Fibroblast of the aortic adventitia (primary cell): ENCODE data around the gene GARRE1. TPM values are rescaled to one million over a fixed set of nuclear protein-coding genes. Genes with fewer than 3 reads are reported as not detected.
"Not testable (repeated sequence)": the region's sequence is repeated elsewhere in the genome, so short reads cannot be mapped to it uniquely, and the experiment has no call there.

Experiments
- DNase-seq: peaks from one replicate; pipeline ENCODE4 v3.0.0-alpha.2; 2010; ENCODE audit warnings: low read depth
- H3K4me3 ChIP-seq: 2 replicates; pipeline ENCODE4 v1.5.1; 2011; ENCODE audit warnings: low read depth, mild to moderate bottlenecking, control low read depth, low read length, moderate library complexity
- total RNA-seq: library from RNA; depleted of rRNA; stranded (reverse); fragments of >200 nt; gene quantifications from 2 replicates; pipeline ENCODE4 v1.2.3, GENCODE V29; 2012; ENCODE audit warnings: low replicate concordance
- TF ChIP-seq, protein P1 (sequence below): IDR thresholded peaks from 2 replicates; pipeline ENCODE4 v1.5.1; 2011; ENCODE audit warnings: mild to moderate bottlenecking, low read length, control low read depth, inconsistent platforms; ENCODE audit not compliant: insufficient read depth

The GARRE1 gene
- total RNA-seq, 1 donor: 13.9 TPM

DNA sequence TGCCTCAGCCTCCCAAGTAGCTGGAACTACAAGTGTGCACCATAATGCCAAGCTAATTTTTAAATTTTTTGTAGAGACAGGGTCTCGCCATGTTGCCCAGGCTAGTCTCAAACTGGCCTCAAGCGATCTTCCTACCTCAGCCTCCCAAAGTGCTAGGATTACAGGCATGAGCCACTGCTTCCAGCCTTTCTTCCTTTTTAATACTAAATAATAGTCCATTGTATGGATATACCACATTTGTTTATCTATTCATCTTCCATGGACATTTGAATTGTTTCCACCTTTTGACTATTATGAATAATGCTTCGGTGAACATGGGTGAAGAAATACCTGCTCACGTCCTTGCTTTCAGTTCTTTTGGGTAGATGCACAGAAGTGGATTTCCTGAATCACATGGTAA is 24.4 kb downstream of the GARRE1 start:
- no peak overlapping the region for H3K4me3 ChIP-seq
- no peak for DNase-seq
- TF ChIP-seq, protein P1, sequence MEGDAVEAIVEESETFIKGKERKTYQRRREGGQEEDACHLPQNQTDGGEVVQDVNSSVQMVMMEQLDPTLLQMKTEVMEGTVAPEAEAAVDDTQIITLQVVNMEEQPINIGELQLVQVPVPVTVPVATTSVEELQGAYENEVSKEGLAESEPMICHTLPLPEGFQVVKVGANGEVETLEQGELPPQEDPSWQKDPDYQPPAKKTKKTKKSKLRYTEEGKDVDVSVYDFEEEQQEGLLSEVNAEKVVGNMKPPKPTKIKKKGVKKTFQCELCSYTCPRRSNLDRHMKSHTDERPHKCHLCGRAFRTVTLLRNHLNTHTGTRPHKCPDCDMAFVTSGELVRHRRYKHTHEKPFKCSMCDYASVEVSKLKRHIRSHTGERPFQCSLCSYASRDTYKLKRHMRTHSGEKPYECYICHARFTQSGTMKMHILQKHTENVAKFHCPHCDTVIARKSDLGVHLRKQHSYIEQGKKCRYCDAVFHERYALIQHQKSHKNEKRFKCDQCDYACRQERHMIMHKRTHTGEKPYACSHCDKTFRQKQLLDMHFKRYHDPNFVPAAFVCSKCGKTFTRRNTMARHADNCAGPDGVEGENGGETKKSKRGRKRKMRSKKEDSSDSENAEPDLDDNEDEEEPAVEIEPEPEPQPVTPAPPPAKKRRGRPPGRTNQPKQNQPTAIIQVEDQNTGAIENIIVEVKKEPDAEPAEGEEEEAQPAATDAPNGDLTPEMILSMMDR: no peak

DNA sequence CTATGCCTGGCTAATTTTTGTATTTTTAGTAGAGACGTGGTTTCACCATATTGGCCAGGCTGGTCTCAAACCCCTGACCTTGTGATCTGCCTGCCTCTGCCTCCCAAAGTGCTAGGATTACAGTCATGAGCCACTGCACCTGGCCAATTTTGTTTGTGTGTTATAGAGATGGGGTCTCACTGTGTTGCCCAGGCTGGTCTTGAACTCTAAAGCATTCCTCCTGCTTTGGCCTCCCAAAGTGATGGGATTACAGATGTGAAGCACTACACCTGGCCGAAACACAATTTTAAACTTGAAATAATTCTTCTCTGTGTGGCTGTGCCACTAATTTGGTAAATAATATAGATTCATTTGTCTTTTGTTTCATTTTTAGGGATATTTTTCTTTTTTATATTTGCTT is 27.1 kb downstream of the GARRE1 start:
- H3K4me3 ChIP-seq, DNase-seq: not testable (repeated sequence)

DNA sequence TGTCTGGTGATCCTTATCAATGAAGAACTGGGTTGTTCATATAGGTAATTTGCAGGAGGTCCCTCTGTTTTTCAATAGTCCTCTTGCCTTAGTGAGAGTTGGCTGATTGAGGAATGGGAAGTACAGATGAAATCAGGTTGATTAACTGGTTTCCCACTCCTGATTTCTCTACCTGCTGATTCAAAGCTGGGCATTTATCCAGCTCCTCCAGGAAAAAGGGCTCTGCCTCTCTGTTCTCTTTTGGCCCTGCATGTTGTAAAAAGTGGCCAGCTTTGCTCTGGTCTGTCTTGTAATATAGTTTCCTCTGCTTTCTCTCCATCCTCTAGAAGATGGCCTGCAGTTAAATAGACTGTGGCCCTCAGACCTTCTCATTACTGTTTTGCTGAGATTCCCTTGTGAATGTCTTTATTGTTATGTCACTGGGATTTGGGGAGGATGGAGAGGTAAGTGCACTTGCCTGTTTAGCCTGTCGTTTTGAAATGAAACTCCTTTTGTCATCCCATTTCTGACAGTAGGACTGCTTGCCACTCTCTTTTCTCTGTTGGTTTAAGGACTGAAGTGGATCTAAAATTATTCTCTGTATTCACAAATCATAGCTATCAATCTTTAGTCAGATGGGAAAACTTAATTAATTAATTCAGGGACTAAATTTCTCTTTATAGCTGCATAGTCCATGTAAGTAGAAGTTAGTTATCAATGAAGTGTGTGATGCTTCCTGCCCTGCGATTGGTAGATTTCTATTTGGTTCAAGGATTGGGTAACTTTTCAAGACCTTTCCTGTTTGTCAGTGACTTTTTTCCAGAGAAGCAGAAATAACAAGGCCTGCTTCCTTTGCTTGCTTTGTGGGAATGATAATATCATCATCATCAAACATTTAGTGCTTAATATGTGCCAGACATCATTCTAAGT is 28.5 kb downstream of the GARRE1 start:
- no peak for DNase-seq
- TF ChIP-seq, protein P1: no peak
- no peak overlapping the region for H3K4me3 ChIP-seq

DNA sequence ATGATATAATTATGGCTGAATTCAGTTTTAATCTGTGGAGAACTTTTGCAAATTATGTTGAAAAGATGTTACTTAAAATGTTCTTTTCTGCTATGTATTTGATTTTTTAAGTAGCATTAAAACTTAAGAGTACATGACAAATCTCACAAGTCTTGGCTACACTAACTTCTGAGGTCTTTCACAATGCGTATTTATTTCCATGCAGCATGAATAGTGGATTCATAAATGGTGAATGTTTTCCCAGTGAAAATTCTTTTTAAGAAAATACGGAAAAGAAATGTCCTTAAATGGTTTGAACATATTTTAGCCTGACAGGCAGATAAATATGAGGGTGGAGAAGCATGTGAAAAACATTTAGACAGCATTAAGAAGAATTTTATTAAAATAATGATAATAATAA is 30.2 kb downstream of the GARRE1 start:
- peak; percentile 39 for DNase-seq

DNA sequence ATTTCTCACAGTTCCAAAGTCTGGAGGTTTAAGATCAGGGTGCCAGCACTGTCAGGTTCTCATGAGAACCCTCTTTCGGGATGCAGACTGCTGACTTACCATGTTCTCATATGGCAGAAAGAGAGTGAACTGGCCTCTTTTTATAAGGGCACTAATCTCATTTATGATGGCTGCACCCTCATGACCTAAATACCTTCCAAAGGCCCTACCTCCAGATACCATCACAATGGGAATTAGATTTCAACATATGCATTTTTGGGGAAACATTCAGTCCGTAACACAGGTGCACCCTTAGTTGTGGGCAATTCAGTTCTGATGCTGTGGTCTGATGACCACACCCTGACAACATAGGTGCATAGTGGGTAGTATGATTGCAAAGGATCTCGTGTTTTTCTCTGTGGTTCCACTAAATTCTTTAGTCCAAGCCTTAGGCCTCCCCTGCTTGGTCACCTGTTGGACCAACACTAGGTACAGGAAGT is 33.3 kb downstream of the GARRE1 start:
- no peak for DNase-seq
- no peak overlapping the region for H3K4me3 ChIP-seq
- TF ChIP-seq, protein P1: no peak

More for the DNA sequence above, 30.2 kb downstream of the GARRE1 start:
- no peak overlapping the region for H3K4me3 ChIP-seq
- TF ChIP-seq, protein P1: no peak

DNA sequence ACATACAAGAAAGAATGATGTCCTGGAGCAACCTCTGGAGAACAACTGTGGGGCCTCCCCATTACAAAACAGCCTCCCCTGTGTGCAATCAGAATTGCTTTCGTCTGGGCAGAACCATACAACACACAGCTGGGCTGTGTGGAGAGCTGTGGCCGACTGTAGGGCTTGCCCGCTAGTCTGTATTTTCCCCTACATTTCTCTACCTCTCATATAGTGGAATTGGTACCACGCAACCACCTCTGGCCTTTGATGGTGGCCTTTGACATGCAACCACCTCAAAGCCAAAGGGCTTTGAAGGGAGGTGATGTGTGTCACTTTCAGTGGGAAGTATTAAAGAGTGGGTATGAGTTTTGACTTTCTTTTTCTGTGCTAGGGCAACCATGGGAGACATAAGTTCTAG is 34.0 kb downstream of the GARRE1 start:
- DNase-seq: no peak
- TF ChIP-seq, protein P1: no peak

DNA sequence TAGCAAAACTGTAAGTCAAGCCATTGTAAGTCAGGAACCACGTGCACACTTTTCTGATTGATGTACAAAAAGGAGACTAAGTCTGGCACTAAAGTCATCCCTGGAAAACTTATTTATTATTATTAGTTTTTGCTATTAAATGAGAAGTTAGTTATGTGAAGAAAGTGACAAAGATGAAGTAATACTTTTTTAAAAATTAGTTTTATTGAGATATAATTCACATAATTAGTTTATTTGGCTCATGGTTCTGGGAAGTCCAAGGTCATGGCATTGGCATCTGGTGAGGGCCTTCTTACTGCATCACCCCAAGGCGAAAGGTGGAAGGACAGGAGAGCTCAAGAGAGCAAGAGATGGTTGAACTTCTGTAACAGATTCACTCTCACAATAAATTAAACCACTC is 36.9 kb downstream of the GARRE1 start:
- no peak for DNase-seq
- TF ChIP-seq, protein P1: no peak
- no peak overlapping the region for H3K4me3 ChIP-seq

More for the DNA sequence above, 34.0 kb downstream of the GARRE1 start:
- no peak overlapping the region for H3K4me3 ChIP-seq
